T-helper 17 cell (primary cell): ENCODE data around the gene SLC6A7. TPM values are rescaled to one million over a fixed set of nuclear protein-coding genes. Genes with fewer than 3 reads are reported as not detected.
"Not testable (repeated sequence)": the region's sequence is repeated elsewhere in the genome, so short reads cannot be mapped to it uniquely, and the experiment has no call there.

Experiments used
- ATAC-seq: fragments of 150-1000 bp; cut with Tn5 transposase; 2 replicates; pipeline ENCODE4 v1.10.0; 2021; ENCODE audit warnings: mild to moderate bottlenecking, moderate library complexity
- DNase-seq, 3 donors: peaks; one replicate each; pipeline versions ENCODE4 v3.0.0 to v3.0.0-alpha.2; 2020 to 2021
- H3K9me3 ChIP-seq: one replicate; pipeline ENCODE4 v1.7.0; 2013; ENCODE audit warnings: low read length, mild to moderate bottlenecking; ENCODE audit not compliant: control insufficient read depth, poor library complexity, severe bottlenecking
- H3K27ac Mint-ChIP-seq: one replicate; pipeline ENCODE4 v1.8.0; 2022; ENCODE audit warnings: mild to moderate bottlenecking, moderate library complexity, mixed read lengths
- H3K27me3 Mint-ChIP-seq: one replicate; pipeline ENCODE4 v1.8.0; 2022; ENCODE audit warnings: mixed read lengths
- H3K36me3 Mint-ChIP-seq: one replicate; pipeline ENCODE4 v1.8.0; 2022; ENCODE audit warnings: low read depth, mixed read lengths
- H3K4me1 Mint-ChIP-seq: one replicate; pipeline ENCODE4 v1.8.0; 2022; ENCODE audit warnings: mild to moderate bottlenecking, mixed read lengths
- H3K4me3 Mint-ChIP-seq: one replicate; pipeline ENCODE4 v1.8.0; 2022; ENCODE audit warnings: mild to moderate bottlenecking, moderate library complexity, mixed read lengths
- total RNA-seq, 4 donors: library from RNA in 2 of 4; stranded (reverse) in 2 of 4; gene quantifications; one replicate each; pipeline ENCODE4 v1.2.3 and lab custom pipeline; 2022 to 2026

Gene SLC6A7
- total RNA-seq, 2 donors from 2014 or later: not detected

GRCh38 chr5:150243590-150243989 lies 53.7 kb downstream of the SLC6A7 start:
- no peaks in the 10 kb centered on the region for H3K36me3 Mint-ChIP-seq
- ATAC-seq (no peak), DNase-seq (no peak)
- H3K9me3 ChIP-seq: no peaks in the 10 kb centered on the region
- peaks cover 17% of the 10 kb centered on the region for H3K27me3 Mint-ChIP-seq
- H3K27ac Mint-ChIP-seq: no peak overlapping the region
- H3K4me3 Mint-ChIP-seq: no peak overlapping the region
- H3K4me1 Mint-ChIP-seq: peaks cover 8% of the 10 kb centered on the region

DNA sequence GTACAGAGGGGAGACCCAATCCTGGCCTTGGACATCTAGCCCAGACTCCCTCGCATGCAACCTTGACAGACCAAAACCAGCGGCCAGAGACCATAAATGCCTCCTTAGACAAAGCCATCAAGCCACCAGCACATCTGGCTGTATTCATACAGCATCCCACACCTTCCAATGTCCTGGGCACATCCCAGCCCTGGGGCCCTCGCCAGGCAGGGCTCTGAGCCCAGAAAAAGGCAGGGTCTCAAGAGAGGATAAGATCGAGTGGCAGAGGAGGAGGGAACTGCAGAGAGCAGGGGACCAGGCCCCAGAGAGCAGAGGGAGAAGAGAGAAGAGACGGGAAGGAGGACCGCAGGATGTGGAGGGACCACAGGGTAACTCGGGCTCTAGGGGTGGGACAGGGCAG lies 54.3 kb downstream of the SLC6A7 start:
- Mint-ChIP-seq H3K36me3 (no peaks in the 10 kb centered on the region), H3K4me3 (no peak overlapping the region), H3K27me3 (peaks cover 20% of the 10 kb centered on the region), H3K27ac (no peak overlapping the region), H3K4me1 (peaks cover 8% of the 10 kb centered on the region)
- DNase-seq (no peak), ATAC-seq (no peak)
- H3K9me3 ChIP-seq: no peaks in the 10 kb centered on the region

GRCh38 chr5:150245111-150245789 lies 55.4 kb downstream of the SLC6A7 start:
- DNase-seq: no peak
- no peaks in the 10 kb centered on the region for H3K9me3 ChIP-seq
- Mint-ChIP-seq H3K27me3 (peaks cover 30% of the 10 kb centered on the region), H3K4me3 (no peak overlapping the region), H3K27ac (no peak overlapping the region), H3K4me1 (peaks cover 8% of the 10 kb centered on the region), H3K36me3 (no peaks in the 10 kb centered on the region)
- no peak for ATAC-seq

GRCh38 chr5:150245808-150246207 lies 55.9 kb downstream of the SLC6A7 start:
- ATAC-seq (no peak), DNase-seq (no peak)
- Mint-ChIP-seq H3K4me1 (peaks cover 8% of the 10 kb centered on the region), H3K27me3 (peaks cover 30% of the 10 kb centered on the region), H3K27ac (no peak overlapping the region), H3K36me3 (no peaks in the 10 kb centered on the region), H3K4me3 (no peak overlapping the region)
- no peaks in the 10 kb centered on the region for H3K9me3 ChIP-seq

GRCh38 chr5:150246429-150246828 lies 56.6 kb downstream of the SLC6A7 start:
- no peaks in the 10 kb centered on the region for H3K9me3 ChIP-seq
- Mint-ChIP-seq H3K36me3 (no peaks in the 10 kb centered on the region), H3K27ac (no peak overlapping the region), H3K27me3 (peaks cover 30% of the 10 kb centered on the region), H3K4me1 (peaks cover 8% of the 10 kb centered on the region), H3K4me3 (no peak overlapping the region)
- DNase-seq: no peak
- no peak for ATAC-seq

GRCh38 chr5:150246835-150247234 lies 57.0 kb downstream of the SLC6A7 start:
- H3K9me3 ChIP-seq: no peaks in the 10 kb centered on the region
- no peak for ATAC-seq
- peaks cover 30% of the 10 kb centered on the region for H3K27me3 Mint-ChIP-seq

GRCh38 chr5:150247726-150248125 lies 57.9 kb downstream of the SLC6A7 start:
- no peak for ATAC-seq

More at GRCh38 chr5:150246835-150247234, 57.0 kb downstream of the SLC6A7 start:
- Mint-ChIP-seq H3K4me1 (peaks cover 8% of the 10 kb centered on the region), H3K4me3 (no peak overlapping the region), H3K27ac (no peak overlapping the region), H3K36me3 (no peaks in the 10 kb centered on the region)
- no peak for DNase-seq

GRCh38 chr5:150248493-150248892 lies 58.6 kb downstream of the SLC6A7 start:
- H3K4me3 Mint-ChIP-seq, ATAC-seq: not testable (repeated sequence)
- H3K27me3 Mint-ChIP-seq: peaks cover 21% of the 10 kb centered on the region

More at GRCh38 chr5:150247726-150248125, 57.9 kb downstream of the SLC6A7 start:
- H3K4me3 Mint-ChIP-seq: no peak overlapping the region
- H3K4me1 Mint-ChIP-seq: peaks cover 8% of the 10 kb centered on the region
- no peaks in the 10 kb centered on the region for H3K9me3 ChIP-seq
- peaks cover 29% of the 10 kb centered on the region for H3K27me3 Mint-ChIP-seq
- H3K36me3 Mint-ChIP-seq: no peaks in the 10 kb centered on the region
- no peak for DNase-seq
- H3K27ac Mint-ChIP-seq: no peak overlapping the region

GRCh38 chr5:150248946-150249345 lies 59.1 kb downstream of the SLC6A7 start:
- no peak for ATAC-seq
- H3K27me3 Mint-ChIP-seq: peaks cover 21% of the 10 kb centered on the region
- H3K4me1 Mint-ChIP-seq: peaks cover 6% of the 10 kb centered on the region
- no peak overlapping the region for H3K4me3 Mint-ChIP-seq
- H3K27ac Mint-ChIP-seq: no peak overlapping the region
- no peak for DNase-seq
- H3K9me3 ChIP-seq: no peaks in the 10 kb centered on the region
- no peaks in the 10 kb centered on the region for H3K36me3 Mint-ChIP-seq

More at GRCh38 chr5:150248493-150248892, 58.6 kb downstream of the SLC6A7 start:
- not testable (repeated sequence) for DNase-seq, H3K27ac Mint-ChIP-seq, H3K4me1 Mint-ChIP-seq, H3K9me3 ChIP-seq, H3K36me3 Mint-ChIP-seq

GRCh38 chr5:150249744-150250143 lies 59.9 kb downstream of the SLC6A7 start:
- H3K27ac Mint-ChIP-seq: peak overlapping the region; percentile 60
- H3K27me3 Mint-ChIP-seq: peaks cover 18% of the 10 kb centered on the region
- no peaks in the 10 kb centered on the region for H3K36me3 Mint-ChIP-seq
- no peak overlapping the region for H3K4me3 Mint-ChIP-seq
- DNase-seq: no peak
- ATAC-seq: no peak
- no peaks in the 10 kb centered on the region for H3K9me3 ChIP-seq
- H3K4me1 Mint-ChIP-seq: peaks cover 4% of the 10 kb centered on the region

- H3K4me3 Mint-ChIP-seq: no peak overlapping the region
- H3K36me3 Mint-ChIP-seq: no peaks in the 10 kb centered on the region
These were observed 61.6 kb downstream of the SLC6A7 start for GRCh38 chr5:150251504-150251903.

GRCh38 chr5:150252489-150252888 lies 62.6 kb downstream of the SLC6A7 start:
- H3K9me3 ChIP-seq: no peaks in the 10 kb centered on the region
- DNase-seq (no peak), ATAC-seq (no peak)
- no peaks in the 10 kb centered on the region for H3K4me1 Mint-ChIP-seq
- H3K36me3 Mint-ChIP-seq: no peaks in the 10 kb centered on the region
- peaks cover 13% of the 10 kb centered on the region for H3K27me3 Mint-ChIP-seq
- H3K27ac Mint-ChIP-seq: no peak overlapping the region
- no peak overlapping the region for H3K4me3 Mint-ChIP-seq

More at GRCh38 chr5:150251504-150251903, 61.6 kb downstream of the SLC6A7 start:
- Mint-ChIP-seq H3K4me1 (peaks cover 4% of the 10 kb centered on the region), H3K27ac (no peak overlapping the region), H3K27me3 (peaks cover 18% of the 10 kb centered on the region)
- ATAC-seq (no peak), DNase-seq (no peak)
- no peaks in the 10 kb centered on the region for H3K9me3 ChIP-seq

DNA sequence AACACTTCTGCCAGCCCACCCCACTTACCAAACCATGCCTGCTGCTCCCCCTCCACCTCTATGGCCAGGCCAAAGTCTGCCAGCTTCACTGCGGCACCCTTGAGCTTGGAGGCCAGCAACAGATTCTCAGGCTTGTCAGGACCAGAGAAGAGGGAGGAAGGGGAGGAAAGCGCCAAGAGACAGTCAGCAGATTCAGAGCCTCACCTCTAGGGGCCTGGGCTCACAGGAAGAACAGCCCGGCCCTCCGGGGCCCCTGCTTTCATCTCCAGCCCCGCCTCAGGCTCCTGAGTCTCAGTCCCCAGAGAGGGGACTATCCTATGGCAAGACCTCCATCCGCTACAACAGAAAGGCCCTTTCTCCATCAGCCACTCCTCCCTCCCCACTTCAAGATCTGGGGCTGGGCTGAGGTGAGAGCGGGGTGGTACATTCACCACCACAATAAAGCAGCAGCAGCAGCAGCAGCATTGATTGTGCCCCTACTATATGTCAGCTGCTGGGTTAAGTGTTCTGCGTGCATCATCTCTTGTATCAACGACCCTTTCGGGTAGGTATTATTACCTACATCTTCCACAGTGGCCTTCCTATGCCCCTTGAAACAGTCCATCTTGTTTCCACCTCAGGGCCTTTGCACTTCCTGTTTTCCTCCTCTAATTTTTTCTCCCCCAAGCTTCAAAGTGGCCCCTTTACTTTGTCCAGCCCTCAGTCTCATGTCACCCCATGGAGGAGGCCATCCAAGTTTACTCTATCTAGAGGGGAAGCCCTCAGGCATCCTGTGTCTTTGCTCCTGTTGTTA lies 63.8 kb downstream of the SLC6A7 start:
- ATAC-seq (no peak), DNase-seq (no peak)
- Mint-ChIP-seq H3K36me3 (no peaks in the 10 kb centered on the region), H3K4me1 (no peaks in the 10 kb centered on the region), H3K27me3 (peaks cover 13% of the 10 kb centered on the region), H3K4me3 (no peak overlapping the region), H3K27ac (no peak overlapping the region)
- no peaks in the 10 kb centered on the region for H3K9me3 ChIP-seq
